Measurements from ENCODE around the gene FAM98B.

Gene FAM98B

GRCh38 chr15:38421069-38421690, 32.7 kb upstream of the FAM98B start:
- Histone ChIP-seq H3K36me3 (ENCODE audit: insufficient read depth, low read length) (no peaks in the 10 kb centered on the region), H3K9ac (ENCODE audit: low read depth, low read length, poor library complexity, severe bottlenecking) (no peak overlapping the region), H4K20me1 (ENCODE audit: insufficient read depth, low read length, poor library complexity, severe bottlenecking) (no peaks in the 10 kb centered on the region), H3K9me2 (replicated peaks; ENCODE audit: low read depth, low read length) (no peaks in the 10 kb centered on the region), H2AFZ (ENCODE audit: low read length) (no peak overlapping the region), H3F3A (ENCODE audit: low read depth) (no peaks in the 10 kb centered on the region), H3K4me2 (ENCODE audit: low read depth, low read length, poor library complexity, severe bottlenecking) (no peak overlapping the region), H3K9me3 (ENCODE audit: insufficient read depth, low read depth, low read length) (no peaks in the 10 kb centered on the region), H3K27me3 (ENCODE audit: insufficient read depth, low read length, poor library complexity, severe bottlenecking) (no peaks in the 10 kb centered on the region), H3K4me3 (ENCODE audit: low read length, poor library complexity, severe bottlenecking) (no peak overlapping the region), H3K79me2 (ENCODE audit: insufficient read depth, low read length) (no peaks in the 10 kb centered on the region), H3K4me1 (ENCODE audit: insufficient read depth, low read length, poor library complexity, severe bottlenecking) (no peaks in the 10 kb centered on the region)
- TF ChIP-seq EZH2phosphoT487 (IDR thresholded peaks at IDR 0.05; ENCODE audit: borderline replicate concordance) (no peak), CTCF (conservative IDR thresholded peaks at IDR 0.05; ENCODE audit: low read length) (no peak)

GRCh38 chr15:38424101-38424552, 29.8 kb upstream of the FAM98B start:
- Histone ChIP-seq H3K9me2 (replicated peaks; ENCODE audit: low read depth, low read length) (no peaks in the 10 kb centered on the region), H2AFZ (ENCODE audit: low read length) (no peak overlapping the region), H3K9me3 (ENCODE audit: insufficient read depth, low read depth, low read length) (no peaks in the 10 kb centered on the region), H3K4me1 (ENCODE audit: insufficient read depth, low read length, poor library complexity, severe bottlenecking) (no peaks in the 10 kb centered on the region), H3K4me3 (ENCODE audit: low read length, poor library complexity, severe bottlenecking) (no peak overlapping the region), H4K20me1 (ENCODE audit: insufficient read depth, low read length, poor library complexity, severe bottlenecking) (no peaks in the 10 kb centered on the region), H3K4me2 (ENCODE audit: low read depth, low read length, poor library complexity, severe bottlenecking) (no peak overlapping the region), H3F3A (ENCODE audit: low read depth) (no peaks in the 10 kb centered on the region), H3K27me3 (ENCODE audit: insufficient read depth, low read length, poor library complexity, severe bottlenecking) (no peaks in the 10 kb centered on the region), H3K9ac (ENCODE audit: low read depth, low read length, poor library complexity, severe bottlenecking) (no peak overlapping the region), H3K79me2 (ENCODE audit: insufficient read depth, low read length) (no peaks in the 10 kb centered on the region), H3K36me3 (ENCODE audit: insufficient read depth, low read length) (no peaks in the 10 kb centered on the region)
- TF ChIP-seq CTCF (conservative IDR thresholded peaks at IDR 0.05; ENCODE audit: low read length) (no peak), EZH2phosphoT487 (IDR thresholded peaks at IDR 0.05; ENCODE audit: borderline replicate concordance) (no peak)

GRCh38 chr15:38425269-38425668, 28.7 kb upstream of the FAM98B start:
- Histone ChIP-seq H3K9ac (ENCODE audit: low read depth, low read length, poor library complexity, severe bottlenecking) (no peak overlapping the region), H3K4me2 (ENCODE audit: low read depth, low read length, poor library complexity, severe bottlenecking) (no peak overlapping the region), H3F3A (ENCODE audit: low read depth) (no peaks in the 10 kb centered on the region), H3K79me2 (ENCODE audit: insufficient read depth, low read length) (no peaks in the 10 kb centered on the region), H3K36me3 (ENCODE audit: insufficient read depth, low read length) (no peaks in the 10 kb centered on the region), H3K4me1 (ENCODE audit: insufficient read depth, low read length, poor library complexity, severe bottlenecking) (no peaks in the 10 kb centered on the region), H3K27me3 (ENCODE audit: insufficient read depth, low read length, poor library complexity, severe bottlenecking) (no peaks in the 10 kb centered on the region), H3K9me3 (ENCODE audit: insufficient read depth, low read depth, low read length) (no peaks in the 10 kb centered on the region), H4K20me1 (ENCODE audit: insufficient read depth, low read length, poor library complexity, severe bottlenecking) (no peaks in the 10 kb centered on the region), H3K9me2 (replicated peaks; ENCODE audit: low read depth, low read length) (no peaks in the 10 kb centered on the region), H3K4me3 (ENCODE audit: low read length, poor library complexity, severe bottlenecking) (no peak overlapping the region), H2AFZ (ENCODE audit: low read length) (no peak overlapping the region)
- no peak for TF ChIP-seq EZH2phosphoT487 (IDR thresholded peaks at IDR 0.05; ENCODE audit: borderline replicate concordance)

- H3K4me1 ChIP-seq (ENCODE audit: insufficient read depth, low read length, poor library complexity, severe bottlenecking) = no peaks in the 10 kb centered on the region
- H3K36me3 ChIP-seq (ENCODE audit: insufficient read depth, low read length) = no peaks in the 10 kb centered on the region
- H2AFZ ChIP-seq (ENCODE audit: low read length) = no peak overlapping the region
- TF ChIP-seq CTCF (conservative IDR thresholded peaks at IDR 0.05; ENCODE audit: low read length) (peak; percentile 32), EZH2phosphoT487 (IDR thresholded peaks at IDR 0.05; ENCODE audit: borderline replicate concordance) (no peak)
- no peak overlapping the region for H3K9ac ChIP-seq (ENCODE audit: low read depth, low read length, poor library complexity, severe bottlenecking)
- H3K9me3 ChIP-seq (ENCODE audit: insufficient read depth, low read depth, low read length) = no peaks in the 10 kb centered on the region
- H3K4me2 ChIP-seq (ENCODE audit: low read depth, low read length, poor library complexity, severe bottlenecking) = no peak overlapping the region
- H3K4me3 ChIP-seq (ENCODE audit: low read length, poor library complexity, severe bottlenecking) = no peak overlapping the region
- no peaks in the 10 kb centered on the region for H3K9me2 ChIP-seq (replicated peaks; ENCODE audit: low read depth, low read length)
- no peaks in the 10 kb centered on the region for H3K27me3 ChIP-seq (ENCODE audit: insufficient read depth, low read length, poor library complexity, severe bottlenecking)
- no peaks in the 10 kb centered on the region for H3K79me2 ChIP-seq (ENCODE audit: insufficient read depth, low read length)
- no peaks in the 10 kb centered on the region for H4K20me1 ChIP-seq (ENCODE audit: insufficient read depth, low read length, poor library complexity, severe bottlenecking)
- H3F3A ChIP-seq (ENCODE audit: low read depth) = no peaks in the 10 kb centered on the region
These were observed 26.5 kb upstream of the FAM98B start for GRCh38 chr15:38427380-38427779.

Measured in Loucy (cell line).